Measurements from ENCODE around the gene TFF2.

The TFF2 gene

GRCh38 chr21:42350927-42351426, at the start of gene TFF2:
Gene TFF2, minus strand, starts transcription at chr21:42350994. Its CDS starts 37 bp downstream, at chr21:42350957.
- no peak for DNase-seq

- DNase-seq: no peak
These were observed 49.7 kb upstream of the TFF2 start for GRCh38 chr21:42400525-42400924.

GRCh38 chr21:42398436-42399028, 47.7 kb upstream of the TFF2 start:
- DNase-seq: no peak

- no peak for DNase-seq
These were observed 47.1 kb upstream of the TFF2 start for GRCh38 chr21:42397746-42398394.

- DNase-seq: no peak
These were observed 46.3 kb upstream of the TFF2 start for GRCh38 chr21:42396799-42397745.

GRCh38 chr21:42395905-42396651, 45.3 kb upstream of the TFF2 start, which contains the start of gene TMPRSS3:
Gene TMPRSS3, minus strand, starts transcription at chr21:42396052. Its CDS starts 635 bp downstream, at chr21:42395417.
- no peak for DNase-seq

GRCh38 chr21:42395302-42395701, 44.5 kb upstream of the TFF2 start:
- no peak for DNase-seq

GRCh38 chr21:42393443-42393950, 42.7 kb upstream of the TFF2 start:
- DNase-seq: no peak

GRCh38 chr21:42392731-42393442, 42.1 kb upstream of the TFF2 start:
- DNase-seq: no peak

- DNase-seq: no peak
These were observed 40.5 kb upstream of the TFF2 start for GRCh38 chr21:42391297-42391696.

- DNase-seq: no peak
These were observed 39.9 kb upstream of the TFF2 start for GRCh38 chr21:42390696-42391095.

GRCh38 chr21:42390193-42390592, 39.4 kb upstream of the TFF2 start:
- no peak for DNase-seq

GRCh38 chr21:42389449-42389835, 38.6 kb upstream of the TFF2 start:
- no peak for DNase-seq

- no peak for DNase-seq
These were observed 38.1 kb upstream of the TFF2 start for GRCh38 chr21:42388740-42389448.

GRCh38 chr21:42387843-42388340, 37.1 kb upstream of the TFF2 start:
- no peak for DNase-seq

- no peak for DNase-seq
These were observed 36.4 kb upstream of the TFF2 start for GRCh38 chr21:42387164-42387563.

GRCh38 chr21:42386034-42386591, 35.3 kb upstream of the TFF2 start:
- DNase-seq: no peak

GRCh38 chr21:42385619-42386018, 34.8 kb upstream of the TFF2 start:
- DNase-seq: no peak

GRCh38 chr21:42384989-42385388, 34.2 kb upstream of the TFF2 start:
- no peak for DNase-seq

GRCh38 chr21:42384156-42384945, 33.6 kb upstream of the TFF2 start:
- DNase-seq: no peak

All from GOT3 (cell line).